Thyroid gland (tissue), 4 donors: ENCODE results near the gene TRIM21. TPM values are rescaled to one million over a fixed set of nuclear protein-coding genes. Genes with fewer than 3 reads are reported as not detected.
"Not testable (repeated sequence)": the region's sequence is repeated elsewhere in the genome, so short reads cannot be mapped to it uniquely, and the experiment has no call there.

Experiments
- DNase-seq, 2 donors: peaks; one replicate each; pipeline ENCODE4 v3.0.0-alpha.2; 2019
- H3K27ac ChIP-seq, 3 donors: fragments of 200-600 bp; sonication (generic); 1 replicate in 2 of 3; 2 replicates in 1 of 3; pipeline ENCODE4 v1.5.1; 2016 to 2019; ENCODE audit warnings: mild to moderate bottlenecking in 1 of 3, moderate library complexity in 1 of 3
- H3K27me3 ChIP-seq: fragments of 200-600 bp; sonication (generic); one replicate; pipeline ENCODE4 v1.5.1; 2019
- H3K36me3 ChIP-seq, 2 donors: fragments of 200-600 bp; sonication (generic); one replicate each; pipeline ENCODE4 v1.5.1; 2016 to 2019
- H3K4me1 ChIP-seq, 2 donors: fragments of 200-600 bp; sonication (generic); one replicate each; pipeline ENCODE4 v1.5.1; 2017 to 2019
- H3K4me3 ChIP-seq, 3 donors: fragments of 200-600 bp; sonication (generic); replicated peaks in 1 of 3; 1 replicate in 2 of 3; 2 replicates in 1 of 3; pipeline ENCODE4 v1.5.1; 2016; ENCODE audit warnings: mild to moderate bottlenecking in 1 of 3
- H3K9me3 ChIP-seq: fragments of 200-600 bp; sonication (generic); one replicate; pipeline ENCODE4 v1.5.1; 2017
- POLR2A ChIP-seq, 2 donors: fragments of 450-650 bp; IDR thresholded peaks; one replicate each; pipeline ENCODE4 v1.6.1; 2017; ENCODE audit warnings: antibody characterized with exemption in 2 of 2, mild to moderate bottlenecking in 2 of 2, moderate library complexity in 1 of 2
- WGBS, 2 donors: methylation state at CpG; one replicate each; pipeline ENCODE4 v1.1.5; 2017; 5-methylcytosine and 5-hydroxymethylcytosine counted together
- intact Hi-C: fragments of 100-400 bp; cut with DNase I; formaldehyde crosslinking; loops from one replicate; pipeline ENCODE4 v1.15.1; 2023
- total RNA-seq, 4 donors: library from RNA; depleted of rRNA; stranded (reverse); fragments of >200 nt; gene quantifications; one replicate each; pipeline ENCODE4 v1.2.3, GENCODE V29; 2016
- TF ChIP-seq, protein P1 (sequence below), 6 experiments: fragments of 200-600 bp in 3 of 6; fragments of 450-650 bp in 3 of 6; sonication (generic) in 3 of 6; IDR thresholded peaks; one replicate each; pipeline ENCODE4 v1.5.1; 2016 to 2019; ENCODE audit warnings: antibody characterized with exemption in 6 of 6, mild to moderate bottlenecking in 2 of 6, inconsistent platforms in 1 of 6, moderate library complexity in 1 of 6

The TRIM21 gene
- total RNA-seq, 4 donors from 2014 or later: 12.7 to 15.7 (median 13.0) TPM

DNA sequence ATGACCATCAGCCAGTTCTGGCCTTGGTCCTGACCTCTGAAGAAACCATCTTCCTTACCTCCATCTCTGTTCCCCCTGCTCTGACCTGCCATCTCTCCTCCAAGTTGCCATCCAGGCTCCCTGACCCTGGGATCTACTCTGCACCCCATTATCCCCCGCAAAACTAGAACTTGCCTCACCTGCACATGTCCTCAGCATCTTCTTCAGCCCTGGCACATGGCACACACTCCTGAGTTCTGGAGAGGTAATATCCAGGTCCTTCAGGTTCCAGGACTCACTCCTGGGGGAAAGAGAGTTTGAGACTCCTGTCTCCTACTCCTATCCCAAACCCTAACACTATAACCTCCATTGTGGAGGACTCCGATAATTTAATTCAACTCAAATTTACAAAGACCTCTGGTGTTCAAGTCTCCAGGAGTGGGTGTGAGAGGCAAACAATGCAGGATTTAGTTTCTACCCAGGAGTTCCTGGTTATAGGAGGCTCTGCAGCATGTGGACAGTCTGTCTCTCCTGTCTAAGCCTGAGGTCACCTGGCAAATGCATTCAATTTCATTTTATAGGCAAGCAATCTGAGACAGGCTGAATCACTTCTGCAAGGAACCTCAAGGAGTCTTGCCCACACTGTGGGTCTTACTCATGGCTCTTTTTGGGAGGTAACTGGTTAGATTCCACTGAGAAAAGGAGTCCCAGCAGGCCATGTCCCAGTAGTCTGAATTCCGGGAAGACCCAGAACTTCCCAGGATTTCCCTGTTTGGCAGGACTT lies 7.3 kb downstream of the TRIM21 start:
- H3K27ac ChIP-seq: no peak overlapping the region
- no peaks in the 10 kb centered on the region for H3K9me3 ChIP-seq
- 98 to 100% methylated on average over 3 of the region's 3 CpGs for WGBS, 2 donors
- intact Hi-C loops: no loop called here
- no peak overlapping the region for H3K4me3 ChIP-seq
- H3K4me1 ChIP-seq: no peaks in the 10 kb centered on the region
- peaks cover 16 to 38% of the 10 kb centered on the region in 2 donors for H3K36me3 ChIP-seq
- no peak for TF ChIP-seq POLR2A (IDR thresholded peaks at IDR 0.05)
- TF ChIP-seq, protein P1, sequence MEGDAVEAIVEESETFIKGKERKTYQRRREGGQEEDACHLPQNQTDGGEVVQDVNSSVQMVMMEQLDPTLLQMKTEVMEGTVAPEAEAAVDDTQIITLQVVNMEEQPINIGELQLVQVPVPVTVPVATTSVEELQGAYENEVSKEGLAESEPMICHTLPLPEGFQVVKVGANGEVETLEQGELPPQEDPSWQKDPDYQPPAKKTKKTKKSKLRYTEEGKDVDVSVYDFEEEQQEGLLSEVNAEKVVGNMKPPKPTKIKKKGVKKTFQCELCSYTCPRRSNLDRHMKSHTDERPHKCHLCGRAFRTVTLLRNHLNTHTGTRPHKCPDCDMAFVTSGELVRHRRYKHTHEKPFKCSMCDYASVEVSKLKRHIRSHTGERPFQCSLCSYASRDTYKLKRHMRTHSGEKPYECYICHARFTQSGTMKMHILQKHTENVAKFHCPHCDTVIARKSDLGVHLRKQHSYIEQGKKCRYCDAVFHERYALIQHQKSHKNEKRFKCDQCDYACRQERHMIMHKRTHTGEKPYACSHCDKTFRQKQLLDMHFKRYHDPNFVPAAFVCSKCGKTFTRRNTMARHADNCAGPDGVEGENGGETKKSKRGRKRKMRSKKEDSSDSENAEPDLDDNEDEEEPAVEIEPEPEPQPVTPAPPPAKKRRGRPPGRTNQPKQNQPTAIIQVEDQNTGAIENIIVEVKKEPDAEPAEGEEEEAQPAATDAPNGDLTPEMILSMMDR (IDR thresholded peaks at IDR 0.05): no peak
- no peaks in the 10 kb centered on the region for H3K27me3 ChIP-seq
- no peak for DNase-seq

DNA sequence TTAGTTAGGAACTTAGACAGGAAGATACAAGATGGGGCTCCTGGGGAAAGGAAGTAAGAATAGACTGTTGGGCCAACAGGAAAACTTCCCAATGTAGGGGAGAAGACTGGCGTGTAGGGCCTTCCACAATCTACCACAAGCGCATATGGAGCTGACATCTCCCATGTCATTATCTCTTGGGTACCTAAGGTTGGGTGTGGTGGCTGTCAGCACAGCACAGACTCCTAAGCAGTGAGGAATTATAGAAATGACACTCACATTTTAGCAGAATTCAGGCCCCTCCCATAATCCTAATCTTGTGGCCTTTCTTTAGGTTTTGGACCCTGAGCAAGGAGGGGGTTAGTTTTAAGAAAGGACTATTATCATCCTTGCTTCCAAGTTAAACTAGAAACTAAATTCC lies 11.6 kb downstream of the TRIM21 start:
- H3K4me3 ChIP-seq: no peak overlapping the region
- intact Hi-C loops: no loop called here

DNA sequence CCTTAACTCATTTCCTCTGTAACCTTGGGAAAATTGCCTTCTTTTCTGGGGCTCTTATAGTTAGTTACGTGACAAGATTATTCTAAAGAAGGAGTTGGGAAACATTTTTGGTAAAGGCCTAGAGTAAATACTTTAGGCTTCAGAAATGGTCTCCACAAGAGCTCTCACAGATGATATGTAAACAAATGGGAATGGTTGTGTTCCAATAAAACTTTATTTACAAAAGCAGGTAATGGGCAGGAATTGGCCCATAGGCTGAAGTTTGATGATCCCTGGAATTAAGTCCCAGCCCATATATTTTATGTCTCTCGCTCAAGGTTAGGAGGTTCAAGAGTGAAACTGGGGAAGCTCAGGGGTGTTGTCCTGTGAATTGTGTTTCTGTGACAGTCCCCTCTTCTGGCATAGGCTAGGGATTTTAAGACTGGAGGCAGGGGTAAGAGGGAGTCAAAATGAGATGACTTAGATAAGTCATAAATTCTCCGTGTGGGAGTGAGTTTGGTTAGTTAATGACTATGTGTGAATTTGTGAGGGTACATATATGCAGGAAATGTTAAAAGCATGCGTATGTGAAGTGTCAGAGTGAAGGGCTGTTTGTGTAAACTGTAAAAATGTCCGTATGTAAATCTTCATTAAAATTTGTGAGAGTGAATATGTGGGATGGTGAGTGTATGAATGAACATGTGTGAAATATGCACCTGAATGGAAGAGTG lies 17.9 kb downstream of the TRIM21 start:
- Histone ChIP-seq H3K9me3 (no peaks in the 10 kb centered on the region), H3K36me3 (no peaks in the 10 kb centered on the region), H3K4me3 (no peak overlapping the region), H3K27ac (no peak overlapping the region), H3K27me3 (no peaks in the 10 kb centered on the region), H3K4me1 (no peaks in the 10 kb centered on the region)
- TF ChIP-seq POLR2A (IDR thresholded peaks at IDR 0.05): no peak
- TF ChIP-seq, protein P1 (IDR thresholded peaks at IDR 0.05): no peak
- DNase-seq: no peak
- intact Hi-C loops: no loop called here
- WGBS, 2 donors: 84 to 85% methylated on average over 5 of the region's 5 CpGs

More for the DNA sequence above, 11.6 kb downstream of the TRIM21 start:
- 91 to 93% methylated on average over 2 of the region's 2 CpGs for WGBS, 2 donors
- no peak overlapping the region for H3K27ac ChIP-seq
- H3K4me1 ChIP-seq: no peaks in the 10 kb centered on the region
- H3K36me3 ChIP-seq: peaks cover 7 to 9% of the 10 kb centered on the region in 2 donors
- no peaks in the 10 kb centered on the region for H3K9me3 ChIP-seq
- no peaks in the 10 kb centered on the region for H3K27me3 ChIP-seq
- TF ChIP-seq POLR2A (IDR thresholded peaks at IDR 0.05): no peak
- TF ChIP-seq, protein P1 (IDR thresholded peaks at IDR 0.05): no peak
- no peak for DNase-seq

DNA sequence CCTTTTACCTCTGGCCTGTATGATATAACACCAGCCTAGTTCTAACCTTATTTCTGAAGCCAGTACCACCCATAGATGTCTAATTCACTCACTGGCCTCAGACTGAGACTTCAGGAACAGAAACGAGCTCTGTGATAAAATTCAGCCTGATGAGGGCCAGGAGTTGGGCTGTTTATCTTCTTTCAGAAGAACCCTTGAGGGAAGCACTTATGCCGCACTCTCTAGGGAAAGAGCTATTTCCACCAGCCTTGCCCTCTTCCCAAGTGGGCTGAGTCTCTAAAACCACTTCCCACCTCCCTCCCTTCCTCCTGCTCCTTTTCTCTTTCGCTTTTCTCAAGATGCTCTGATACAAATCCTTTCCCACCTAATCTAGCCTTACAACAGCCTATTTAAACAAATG lies 23.3 kb downstream of the TRIM21 start:
- no peak overlapping the region for H3K27ac ChIP-seq
- no peaks in the 10 kb centered on the region for H3K9me3 ChIP-seq
- 24 to 39% methylated on average over 3 of the region's 3 CpGs for WGBS, 2 donors
- no peak overlapping the region for H3K4me3 ChIP-seq
- no peak for DNase-seq
- TF ChIP-seq, protein P1 (IDR thresholded peaks at IDR 0.05): no peak
- TF ChIP-seq POLR2A (IDR thresholded peaks at IDR 0.05): no peak
- no peaks in the 10 kb centered on the region for H3K4me1 ChIP-seq
- H3K27me3 ChIP-seq: no peaks in the 10 kb centered on the region
- no peaks in the 10 kb centered on the region for H3K36me3 ChIP-seq
- intact Hi-C loops: no loop called here

DNA sequence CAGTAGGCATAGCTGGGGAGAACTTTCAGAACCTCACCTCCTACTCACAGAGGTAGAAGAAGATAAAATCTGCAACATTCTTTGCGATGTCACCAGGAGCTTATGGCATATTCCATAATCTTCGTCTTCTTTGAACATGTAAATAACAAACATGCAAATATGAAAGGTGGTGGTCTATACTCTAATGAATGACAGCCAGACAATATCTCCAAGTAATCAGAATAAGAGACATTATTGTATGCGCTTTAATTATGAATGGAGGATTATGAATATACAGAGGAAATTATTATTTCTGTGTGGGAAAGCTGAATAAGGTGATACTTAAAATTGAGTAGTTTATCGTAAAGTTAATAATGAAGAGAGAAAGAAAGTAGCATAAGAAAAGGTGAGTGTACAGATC lies 25.2 kb downstream of the TRIM21 start, which contains the start of gene OR52B4:
OR52B4 (minus strand) TSS at position 101 of the 400 bp plus-strand sequence; CDS start at position 10, 91 bp downstream.
- H3K27me3 ChIP-seq: no peaks in the 10 kb centered on the region
- H3K27ac ChIP-seq: no peak within 1 kb of the TSS
- no peaks in the 10 kb centered on the region for H3K9me3 ChIP-seq
- 97 to 98% methylated on average over 4 of the region's 4 CpGs for WGBS, 2 donors
- H3K4me3 ChIP-seq: no peak within 1 kb of the TSS
- TF ChIP-seq, protein P1 (IDR thresholded peaks at IDR 0.05): no peak
- no peak for TF ChIP-seq POLR2A (IDR thresholded peaks at IDR 0.05)
- DNase-seq: no peak
- no peaks in the 10 kb centered on the region for H3K4me1 ChIP-seq
- no peaks in the 10 kb centered on the region for H3K36me3 ChIP-seq
- intact Hi-C loops: no loop called here

DNA sequence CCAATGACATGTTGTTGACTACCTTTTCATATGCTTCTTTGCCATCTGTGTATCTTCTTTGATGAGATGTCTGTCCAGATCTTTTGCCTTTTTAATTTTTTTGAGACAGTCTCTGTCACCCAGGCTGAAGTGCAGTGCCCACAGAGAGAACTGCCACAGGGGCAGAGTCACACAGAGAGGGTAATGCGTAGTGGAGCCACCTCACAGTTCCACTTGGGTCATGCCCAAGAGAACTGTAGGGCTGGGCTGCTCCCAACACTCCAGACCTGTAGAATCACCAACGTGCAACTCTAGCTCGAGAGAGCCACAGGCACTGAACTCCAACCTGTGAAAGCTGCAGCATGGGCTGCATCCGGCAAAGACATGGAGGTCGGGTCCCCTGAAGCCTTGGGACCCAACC lies 45.4 kb downstream of the TRIM21 start:
- H3K4me3 ChIP-seq, H3K36me3 ChIP-seq, H3K27me3 ChIP-seq, H3K9me3 ChIP-seq, intact Hi-C loops, H3K4me1 ChIP-seq, H3K27ac ChIP-seq, DNase-seq: not testable (repeated sequence)
- WGBS, 2 donors: 71% methylated on average over 1 of the region's 5 CpGs; no CpG with 5 or more reads in 1 of the 2 donors

DNA sequence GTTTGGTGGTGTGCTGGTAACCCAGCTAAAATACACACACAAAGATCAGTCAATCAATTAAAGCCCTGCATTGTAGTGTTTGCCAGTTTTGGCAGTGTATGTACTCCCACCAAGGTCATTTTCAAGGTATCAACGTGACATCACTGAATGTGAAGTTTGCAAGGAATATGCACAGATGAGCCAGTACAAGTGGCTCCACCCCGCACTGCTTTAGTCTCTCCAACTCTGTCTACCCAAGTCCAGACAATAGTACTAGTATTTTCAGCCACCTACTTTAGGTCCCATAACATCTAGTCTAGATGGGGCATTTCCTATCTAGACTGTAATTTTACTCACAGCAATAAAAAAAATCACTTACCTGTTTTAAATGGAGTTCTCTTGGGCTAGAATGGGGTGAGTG lies 48.1 kb downstream of the TRIM21 start:
- H3K4me3 ChIP-seq, H3K27me3 ChIP-seq, H3K36me3 ChIP-seq, DNase-seq, H3K4me1 ChIP-seq, intact Hi-C loops, H3K27ac ChIP-seq, H3K9me3 ChIP-seq: not testable (repeated sequence)
- WGBS, 2 donors: 96 to 97% methylated on average over 2 of the region's 2 CpGs
